Measurements from ENCODE around the gene GAS2L2. TPM values are rescaled to one million over a fixed set of nuclear protein-coding genes. Genes with fewer than 3 reads are reported as not detected.
A peak's percentile ranks its signal among the peaks of the same experiment; 100 is the strongest.
"Not testable (repeated sequence)": the region's sequence is repeated elsewhere in the genome, so short reads cannot be mapped to it uniquely, and the experiment has no call there.

Gene GAS2L2
- polyA plus RNA-seq, 3 donors, result 0.06 to 0.08 (median 0.08) TPM

DNA sequence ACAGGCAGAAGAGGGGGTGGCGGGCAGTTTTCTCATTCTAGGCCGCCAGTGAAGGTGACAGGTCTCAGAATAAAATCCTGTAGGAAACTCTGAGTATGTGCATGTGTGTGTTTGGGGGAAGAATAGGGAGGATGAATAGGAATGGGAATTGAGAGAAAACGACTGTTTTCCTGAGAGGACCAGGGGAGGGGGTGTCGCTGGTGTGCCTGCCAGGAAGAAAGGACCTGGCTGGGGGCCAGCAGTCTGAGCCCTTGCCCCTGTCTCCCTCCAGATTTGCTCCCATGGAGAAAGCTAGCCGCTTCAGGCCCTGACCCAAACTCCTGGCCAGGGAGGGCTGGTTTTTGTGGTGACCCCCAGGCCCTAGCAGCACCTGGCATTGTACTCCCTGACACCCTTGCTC lies 22.0 kb upstream of the GAS2L2 start:
- DNase-seq (ENCODE audit: extremely low read depth in 1 of 11, low read depth in 9 of 11, low spot score in 4 of 11), result no peak

DNA sequence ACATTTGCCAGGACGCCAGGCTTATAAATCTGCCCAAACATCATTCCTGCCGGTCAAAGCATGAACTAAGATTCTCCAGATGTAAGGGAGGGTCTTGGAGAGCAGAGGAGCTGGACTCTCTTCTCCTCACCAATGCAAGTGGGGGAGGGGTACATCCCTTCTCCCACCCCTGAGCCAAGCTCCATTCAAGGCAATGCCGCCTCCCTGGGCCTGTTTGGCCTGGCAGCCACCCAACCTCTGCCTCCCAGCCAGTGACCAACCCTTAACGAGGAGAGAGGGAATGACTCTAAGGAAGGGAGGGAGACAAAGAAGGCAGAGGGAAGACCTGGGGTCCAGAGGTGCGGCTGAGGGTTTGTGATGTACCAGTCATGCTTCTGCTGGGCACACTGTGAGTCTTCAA lies 21.5 kb upstream of the GAS2L2 start:
- no peak for DNase-seq (ENCODE audit: extremely low read depth in 1 of 11, low read depth in 9 of 11, low spot score in 4 of 11)

- DNase-seq (ENCODE audit: extremely low read depth in 1 of 11, low read depth in 9 of 11, low spot score in 4 of 11), result no peak
These were observed 20.8 kb upstream of the GAS2L2 start for GRCh38 chr17:35773679-35774425.

GRCh38 chr17:35773129-35773528 lies 20.1 kb upstream of the GAS2L2 start:
- no peak for DNase-seq (ENCODE audit: extremely low read depth in 1 of 11, low read depth in 9 of 11, low spot score in 4 of 11)

DNA sequence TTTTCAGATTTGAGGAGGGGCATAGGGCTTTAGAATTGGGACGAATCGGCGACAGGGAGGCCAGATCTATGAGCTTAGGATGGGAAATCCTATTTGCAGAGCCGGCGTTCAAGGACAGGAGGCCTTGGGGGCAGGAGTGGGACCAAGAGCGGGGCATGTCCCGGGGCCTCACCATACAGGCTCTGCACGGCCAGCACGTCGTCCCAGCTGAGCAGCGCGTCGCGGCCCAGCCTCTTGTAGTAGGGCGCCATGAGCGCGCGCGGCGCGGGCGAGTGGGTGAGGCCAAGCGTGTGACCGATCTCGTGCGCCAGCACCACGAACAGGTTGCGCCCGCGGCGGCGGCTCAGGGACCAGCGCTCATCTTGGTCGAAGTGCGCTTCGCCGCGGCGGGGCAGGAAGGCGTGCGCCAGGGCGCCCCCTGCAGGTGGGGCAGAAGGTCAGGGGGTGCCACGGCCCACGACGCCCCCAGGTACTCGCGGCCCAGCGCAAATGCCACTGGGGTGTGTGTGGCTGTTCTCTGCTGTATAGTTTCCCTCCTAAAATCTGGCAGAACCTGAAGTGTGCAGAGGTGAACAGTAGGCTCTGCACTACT lies 17.0 kb upstream of the GAS2L2 start:
- DNase-seq (ENCODE audit: extremely low read depth in 1 of 11, low read depth in 9 of 11, low spot score in 4 of 11), result no peak

DNA sequence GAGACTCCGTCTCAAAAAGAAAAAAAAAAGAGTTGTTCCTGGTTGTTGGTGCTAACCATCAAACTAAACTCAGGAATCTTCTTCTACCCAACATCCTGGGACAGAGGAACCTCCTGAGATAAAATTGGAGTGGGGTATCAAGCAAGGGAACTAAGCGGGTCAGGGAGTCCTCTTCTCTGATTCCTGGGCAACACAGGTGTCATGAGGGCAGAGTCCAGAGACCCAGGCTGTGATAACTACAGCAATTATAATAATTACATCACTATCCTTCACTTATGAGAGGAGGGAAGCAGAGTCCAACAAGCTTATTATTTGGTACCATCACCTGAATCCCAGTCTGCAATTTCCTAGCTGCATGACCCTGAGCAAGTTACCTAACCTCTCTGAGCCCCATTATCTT lies 15.8 kb upstream of the GAS2L2 start:
- no peak for DNase-seq (ENCODE audit: extremely low read depth in 1 of 11, low read depth in 9 of 11, low spot score in 4 of 11)

DNA sequence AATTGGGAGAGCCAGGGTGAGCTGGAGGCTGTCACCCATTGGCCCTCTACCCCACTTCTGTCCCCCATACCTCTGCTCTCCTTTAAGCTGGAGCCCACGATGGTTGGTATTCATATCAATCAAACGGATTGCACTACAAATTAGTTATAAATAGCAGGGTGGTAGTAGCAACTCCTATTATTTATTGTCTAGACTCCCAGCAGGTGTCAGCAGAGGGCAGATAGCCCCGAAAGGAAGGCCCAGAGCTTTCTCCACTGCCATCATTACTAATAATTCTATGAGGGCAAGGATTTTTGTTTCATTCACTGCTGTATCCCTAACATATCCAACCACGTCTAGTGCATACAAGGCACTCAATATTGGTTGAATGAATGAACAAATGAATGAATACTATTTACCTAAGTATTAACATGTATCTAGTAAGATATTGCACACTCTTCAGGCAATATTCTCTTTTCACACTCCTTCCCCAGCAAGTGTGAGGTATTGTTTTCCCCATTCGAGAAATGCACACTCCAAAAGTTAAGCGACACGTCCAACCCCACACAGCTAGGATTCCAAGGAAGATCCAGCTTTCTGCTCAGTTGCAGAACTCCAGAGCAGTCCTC lies 14.0 kb upstream of the GAS2L2 start:
- no peak for DNase-seq (ENCODE audit: extremely low read depth in 1 of 11, low read depth in 9 of 11, low spot score in 4 of 11)

DNA sequence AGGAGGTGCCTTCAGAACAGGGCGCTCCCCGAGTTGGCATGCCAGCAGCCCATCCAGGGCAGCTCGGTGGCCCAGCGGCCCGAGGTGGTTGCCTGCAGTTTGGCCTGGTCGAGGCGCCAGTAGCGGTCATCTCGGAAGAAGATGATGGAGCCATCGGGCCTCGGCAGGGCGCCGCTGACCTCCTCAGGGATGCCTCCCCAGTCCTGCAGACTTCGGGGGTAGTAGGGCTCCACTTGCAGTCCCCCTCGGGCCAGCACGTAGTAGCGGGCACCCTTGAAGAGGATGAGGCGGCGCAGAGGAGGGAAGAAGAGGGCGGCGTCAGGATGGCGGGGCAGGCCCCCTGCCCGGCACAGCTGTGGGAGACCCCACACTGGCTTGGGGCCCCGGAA lies 13.4 kb upstream of the GAS2L2 start:
- no peak for DNase-seq (ENCODE audit: extremely low read depth in 1 of 11, low read depth in 9 of 11, low spot score in 4 of 11)

- no peak for DNase-seq (ENCODE audit: extremely low read depth in 1 of 11, low read depth in 9 of 11, low spot score in 4 of 11)
These were observed 12.9 kb upstream of the GAS2L2 start for GRCh38 chr17:35765756-35766488.

- DNase-seq (ENCODE audit: extremely low read depth in 1 of 11, low read depth in 9 of 11, low spot score in 4 of 11), result no peak
These were observed 12.2 kb upstream of the GAS2L2 start for GRCh38 chr17:35765086-35765710.

- peak; percentile 80 to 90 (median 87) for DNase-seq (ENCODE audit: extremely low read depth in 1 of 11, low read depth in 9 of 11, low spot score in 4 of 11)
These were observed 11.3 kb upstream of the GAS2L2 start for GRCh38 chr17:35764123-35764991.

- no peak for DNase-seq (ENCODE audit: extremely low read depth in 1 of 11, low read depth in 9 of 11, low spot score in 4 of 11)
These were observed 10.7 kb upstream of the GAS2L2 start for GRCh38 chr17:35763767-35764122.

GRCh38 chr17:35761601-35762000 lies 8.6 kb upstream of the GAS2L2 start:
- no peak for DNase-seq (ENCODE audit: extremely low read depth in 1 of 11, low read depth in 9 of 11, low spot score in 4 of 11)

GRCh38 chr17:35760587-35760986 lies 7.5 kb upstream of the GAS2L2 start, which contains the start of gene C17orf50:
Gene C17orf50 (plus strand): TSS chr17:35760887. CDS start chr17:35760942, 55 bp downstream.
- no peak for DNase-seq (ENCODE audit: extremely low read depth in 1 of 11, low read depth in 9 of 11, low spot score in 4 of 11)

GRCh38 chr17:35757243-35757642 lies 4.2 kb upstream of the GAS2L2 start:
- no peak for DNase-seq (ENCODE audit: extremely low read depth in 1 of 11, low read depth in 9 of 11, low spot score in 4 of 11)

GRCh38 chr17:35752471-35752870 lies 568 bp downstream of the GAS2L2 start:
- no peak for DNase-seq (ENCODE audit: extremely low read depth in 1 of 11, low read depth in 9 of 11, low spot score in 4 of 11)

GRCh38 chr17:35751541-35751940 lies 1.5 kb downstream of the GAS2L2 start:
- not testable (repeated sequence) for DNase-seq (ENCODE audit: extremely low read depth in 1 of 11, low read depth in 9 of 11, low spot score in 4 of 11)

GRCh38 chr17:35750526-35751395 lies 2.3 kb downstream of the GAS2L2 start:
- DNase-seq (ENCODE audit: extremely low read depth in 1 of 11, low read depth in 9 of 11, low spot score in 4 of 11), result no peak

Data from renal cortex interstitium (tissue), 11 donors.